IMR-90 (cell line): ENCODE data around the gene ULBP2. TPM values are rescaled to one million over a fixed set of nuclear protein-coding genes. Genes with fewer than 3 reads are reported as not detected.
A peak's percentile ranks its signal among the peaks of the same experiment; 100 is the strongest.

Source experiments
- ATAC-seq: fragments of 200-7000 bp; cut with Tn5 transposase; 2 replicates; pipeline ENCODE4 v1.9.1; 2020; ENCODE audit warnings: low read depth, mild to moderate bottlenecking, moderate library complexity
- BruUV-seq: library from RNA; stranded (reverse); fragments of 400-500 nt; replicated peaks from 2 replicates; lab custom pipeline; 2021; lab: Mats Ljungman, UMichigan
- CTCF ChIA-PET: fragments of 300-600 bp; formaldehyde crosslinking; extraction: SDS; loops from one replicate; lab custom pipeline; 2021; ENCODE audit warnings: antibody characterized with exemption; lab: Yijun Ruan, JAX
- POLR2A ChIA-PET: fragments of 300-600 bp; sonication (Branson Sonifier 250); formaldehyde crosslinking; loops from one replicate; lab custom pipeline; 2022; ENCODE audit warnings: antibody characterized with exemption; ENCODE audit not compliant: unreplicated experiment; lab: Charles Lee
- DNase-seq: peaks from one replicate; pipeline ENCODE4 v3.0.0; 2013
- H2AFZ ChIP-seq: replicated peaks from 2 replicates; pipeline ENCODE3; 2013; ENCODE audit warnings: low read length, mild to moderate bottlenecking; ENCODE audit not compliant: poor library complexity
- H2AK5ac ChIP-seq: 2 replicates; pipeline ENCODE4 v1.6.1; 2013; ENCODE audit warnings: low read depth, low read length, inconsistent platforms
- H2AK9ac ChIP-seq: replicated peaks from 2 replicates; pipeline ENCODE3; 2013; ENCODE audit warnings: mild to moderate bottlenecking, low read depth, low read length, moderate library complexity; ENCODE audit not compliant: poor library complexity
- H2BK120ac ChIP-seq: 2 replicates; pipeline ENCODE4 v1.6.1; 2013; ENCODE audit warnings: low read depth, low read length, inconsistent platforms
- H2BK15ac ChIP-seq: 3 replicates; pipeline ENCODE4 v1.6.1; 2013; ENCODE audit warnings: low read depth, low read length, inconsistent platforms
- H2BK20ac ChIP-seq: 2 replicates; pipeline ENCODE4 v1.6.1; 2013; ENCODE audit warnings: low read depth, mild to moderate bottlenecking, inconsistent platforms, low read length, moderate library complexity
- H2BK5ac ChIP-seq: 2 replicates; pipeline ENCODE4 v1.6.1; 2013; ENCODE audit warnings: mild to moderate bottlenecking, low read depth, low read length, inconsistent platforms; ENCODE audit not compliant: poor library complexity, severe bottlenecking
- H3K14ac ChIP-seq: replicated peaks from 2 replicates; pipeline ENCODE4 v1.6.1; 2013; ENCODE audit warnings: low read depth, low read length, inconsistent platforms
- H3K18ac ChIP-seq: 2 replicates; pipeline ENCODE4 v1.6.1; 2013; ENCODE audit warnings: low read depth, low read length, control low read depth
- H3K23ac ChIP-seq: 2 replicates; pipeline ENCODE4 v1.6.1; 2013; ENCODE audit warnings: low read depth, low read length, inconsistent platforms
- H3K27ac ChIP-seq: 2 replicates; pipeline ENCODE4 v1.5.1; 2013; ENCODE audit warnings: mild to moderate bottlenecking, control low read depth, low read length; ENCODE audit not compliant: insufficient read depth
- H3K27me3 ChIP-seq: 2 replicates; pipeline ENCODE4 v1.6.1; 2013; ENCODE audit warnings: low read length; ENCODE audit not compliant: control insufficient read depth, insufficient read depth
- H3K36me3 ChIP-seq: 2 replicates; pipeline ENCODE4 v1.6.1; 2013; ENCODE audit warnings: low read length, mixed read lengths; ENCODE audit not compliant: control insufficient read depth, insufficient read depth
- H3K4ac ChIP-seq: 2 replicates; pipeline ENCODE4 v1.6.1; 2013; ENCODE audit warnings: low read depth, low read length, inconsistent platforms
- H3K4me1 ChIP-seq: 2 replicates; pipeline ENCODE4 v1.6.1; 2013; ENCODE audit warnings: low read length, mixed read lengths; ENCODE audit not compliant: control insufficient read depth, insufficient read depth
- H3K4me2 ChIP-seq: 2 replicates; pipeline ENCODE4 v1.6.1; 2013; ENCODE audit warnings: low read depth, mild to moderate bottlenecking, control low read depth, low read length, moderate library complexity
- H3K4me3 ChIP-seq: 2 replicates; pipeline ENCODE4 v1.5.1; 2013; ENCODE audit warnings: low read depth, mild to moderate bottlenecking, control low read depth, low read length, moderate library complexity; ENCODE audit not compliant: insufficient read depth
- H3K56ac ChIP-seq: 2 replicates; pipeline ENCODE4 v1.6.1; 2013; ENCODE audit warnings: low read length, inconsistent platforms; ENCODE audit not compliant: insufficient read depth; ENCODE audit errors: extremely low read depth
- H3K79me1 ChIP-seq, 2 experiments: 2 replicates each; pipeline ENCODE4 v1.6.1; 2013; ENCODE audit warnings: low read length in 2 of 2, inconsistent platforms in 1 of 2, low read depth in 1 of 2
- H3K9ac ChIP-seq: 2 replicates; pipeline ENCODE4 v1.6.1; 2013; ENCODE audit warnings: low read depth, low read length, control low read depth
- H3K9me1 ChIP-seq: 2 replicates; pipeline ENCODE4 v1.6.1; 2013; ENCODE audit warnings: low read length, inconsistent platforms; ENCODE audit not compliant: insufficient read depth
- H3K9me3 ChIP-seq: 2 replicates; pipeline ENCODE4 v1.6.1; 2013; ENCODE audit warnings: low read length; ENCODE audit not compliant: control insufficient read depth, insufficient read depth
- H4K20me1 ChIP-seq: 2 replicates; pipeline ENCODE4 v1.6.1; 2013; ENCODE audit warnings: low read length, inconsistent platforms; ENCODE audit not compliant: insufficient read depth
- H4K5ac ChIP-seq: 2 replicates; pipeline ENCODE4 v1.6.1; 2013; ENCODE audit warnings: mild to moderate bottlenecking, low read depth, low read length, control low read depth
- H4K8ac ChIP-seq, 2 experiments: 2 replicates each; pipeline ENCODE4 v1.6.1; 2013; ENCODE audit warnings: low read depth in 2 of 2, low read length in 2 of 2, control low read depth in 1 of 2, inconsistent platforms in 1 of 2
- H4K91ac ChIP-seq: 2 replicates; pipeline ENCODE4 v1.6.1; 2013; ENCODE audit warnings: low read depth, low read length, inconsistent platforms; ENCODE audit not compliant: insufficient read depth
- BHLHE40 ChIP-seq: fragments of 150-350 bp; IDR thresholded peaks from 2 replicates; pipeline ENCODE4 v1.6.1; 2016; ENCODE audit warnings: mild to moderate bottlenecking, low read depth, low read length
- CHD1 ChIP-seq: IDR thresholded peaks from 2 replicates; pipeline ENCODE4 v1.6.1; 2012; ENCODE audit warnings: low read depth, low read length, improper control_type of control experiment
- FOS ChIP-seq: fragments of 150-350 bp; IDR thresholded peaks from 2 replicates; pipeline ENCODE4 v1.6.1; 2016; ENCODE audit warnings: low read depth, low read length
- MAZ ChIP-seq: IDR thresholded peaks from 2 replicates; pipeline ENCODE4 v1.6.1; 2012; ENCODE audit warnings: low read depth, mild to moderate bottlenecking, low read length, improper control_type of control experiment, moderate library complexity, borderline replicate concordance
- MXI1 ChIP-seq: IDR thresholded peaks from 2 replicates; pipeline ENCODE4 v1.6.1; 2012; ENCODE audit warnings: low read depth, mild to moderate bottlenecking, low read length, moderate library complexity, borderline replicate concordance
- NFE2L2 ChIP-seq: fragments of 150-350 bp; IDR thresholded peaks from 2 replicates; pipeline ENCODE4 v1.6.1; 2016; ENCODE audit warnings: low read depth, mild to moderate bottlenecking, low read length
- SMC3 ChIP-seq: fragments of 150-350 bp; IDR thresholded peaks from 2 replicates; pipeline ENCODE4 v1.6.1; 2016; ENCODE audit warnings: low read depth, mild to moderate bottlenecking, antibody characterized with exemption, low read length, moderate library complexity
- WGBS, 2 experiments: methylation state at CpG; one replicate each; pipeline versions ENCODE4 v1.1.5 to v1.1.7; 2013; ENCODE audit warnings: missing lambda C conversion rate in 2 of 2; ENCODE audit not compliant: insufficient read length in 1 of 2; ENCODE audit errors: extremely low coverage in 2 of 2; 5-methylcytosine and 5-hydroxymethylcytosine counted together
- dilution Hi-C: fragments of 300-500 bp; cut with HindIII; formaldehyde crosslinking; loops from one replicate; pipeline ENCODE4 v1.14.3; 2018; ENCODE audit warnings: low sequenced_read_pairs; ENCODE audit not compliant: unreplicated experiment
- in situ Hi-C: fragments of 300-500 bp; cut with MboI; formaldehyde crosslinking; loops from 3 replicates; pipeline ENCODE4 v1.14.3; 2019; ENCODE audit warnings: low sequenced_read_pairs, inconsistent platforms, mixed read lengths
- intact Hi-C: fragments of 100-400 bp; cut with micrococcal nuclease; formaldehyde crosslinking; loops from 2 replicates; pipeline ENCODE4 v1.10.0; 2022
- polyA plus RNA-seq, 3 experiments: library from polyadenylated mRNA; depleted of rRNA; stranded (reverse); fragments of >200 nt; gene quantifications; 2 replicates each; pipeline ENCODE4 v1.2.3, GENCODE V29; 2012; ENCODE audit warnings: low replicate concordance in 1 of 3
- total RNA-seq: library from RNA; depleted of rRNA; stranded (reverse); fragments of >200 nt; gene quantifications from 2 replicates; pipeline ENCODE4 v1.2.3, GENCODE V29; 2012

Gene ULBP2
- total and polyA plus RNA-seq, 2 of the 4 experiments (the other 2 are of a cell fraction): 7.9 to 16.2 TPM

DNA sequence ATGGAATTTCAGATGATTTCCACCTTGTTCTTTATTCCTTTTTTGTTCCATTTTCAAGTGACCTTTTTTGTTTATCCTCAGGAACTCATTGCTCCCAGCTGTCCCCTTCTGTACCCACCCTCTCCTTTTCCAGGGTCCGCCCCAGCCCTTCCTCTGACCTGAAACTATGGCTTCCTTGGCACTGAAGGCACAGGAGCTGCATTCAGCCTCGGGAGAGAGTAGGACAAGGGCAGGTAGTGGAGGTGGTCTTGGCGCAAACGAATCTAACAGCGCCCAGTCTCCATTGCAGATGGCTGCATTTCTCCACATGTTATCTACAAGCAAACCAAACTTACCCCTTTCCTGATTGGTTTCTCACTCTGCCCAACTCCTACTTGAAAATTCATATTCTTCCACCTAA is 8.8 kb upstream of the ULBP2 start:
- Histone ChIP-seq H3K18ac (no peak overlapping the region), H2AK9ac (no peak overlapping the region), H4K5ac (no peak overlapping the region), H3K4me3 (no peak overlapping the region), H4K20me1 (no peaks in the 10 kb centered on the region), H2BK15ac (no peak overlapping the region), H2AK5ac (peak overlapping the region; percentile 44; the same call in 1 of the 2 replicates), H3K23ac (no peak overlapping the region), H3K4me2 (no peak overlapping the region), H2AFZ (no peak overlapping the region), H3K79me1 (no peaks in the 10 kb centered on the region), H3K9ac (no peak overlapping the region), H4K91ac (no peak overlapping the region), H3K9me1 (no peaks in the 10 kb centered on the region), H3K14ac (no peak overlapping the region), H3K56ac (no peak overlapping the region), H3K27me3 (peaks cover 43% of the 10 kb centered on the region), H2BK120ac (no peak overlapping the region), H3K4ac (no peak overlapping the region), H2BK5ac (no peak overlapping the region), H3K9me3 (no peaks in the 10 kb centered on the region), H2BK20ac (no peak overlapping the region), H3K36me3 (no peaks in the 10 kb centered on the region), H3K4me1 (no peaks in the 10 kb centered on the region), H3K27ac (no peak overlapping the region), H4K8ac (no peak overlapping the region)
- ATAC-seq: no peak
- POLR2A ChIA-PET: no interaction called here
- dilution Hi-C loops (no loop called here), intact Hi-C loops (loop anchor here (5.0 to 10.0 kb wide), 2 partner anchors 404 to 882 kb away; no protein-coding TSS in a partner anchor), in situ Hi-C loops (loop anchor here (10.0 to 25.0 kb wide), 2 partner anchors 404 to 882 kb away; no protein-coding TSS in a partner anchor)
- TF ChIP-seq CHD1 (no peak), NFE2L2 (no peak), MAZ (no peak), FOS (no peak), BHLHE40 (no peak), SMC3 (no peak), MXI1 (no peak)
- no TSS peak for BruUV-seq
- no peak for DNase-seq
- CTCF ChIA-PET: no interaction called here
- no CpG with 5 or more reads among the region's 5 CpGs for WGBS, 2 experiments
